K562 (cell line): ENCODE data around the gene ADCY1. TPM values are rescaled to one million over a fixed set of nuclear protein-coding genes. Genes with fewer than 3 reads are reported as not detected.

Source experiments
- ATAC-seq: fragments of 200-7000 bp; cut with Tn5 transposase; 3 replicates; pipeline ENCODE4 v1.9.1; 2020; ENCODE audit warnings: moderate library complexity
- BruUV-seq: library from RNA; stranded (reverse); fragments of 400-500 nt; replicated peaks from 2 replicates; lab custom pipeline; 2021; lab: Mats Ljungman, UMichigan
- CTCF ChIA-PET: fragments of 300-600 bp; formaldehyde crosslinking; extraction: SDS; loops from one replicate; lab custom pipeline; 2021; ENCODE audit warnings: low intra/inter-chr PET ratio; lab: Yijun Ruan, JAX
- POLR2A ChIA-PET: fragments of 300-600, 350-650 bp; sonication (Branson Sonifier 250); formaldehyde crosslinking; extraction: SDS; loops from one replicate; lab custom pipeline; 2021; ENCODE audit warnings: antibody characterized with exemption, inconsistent platforms; lab: Yijun Ruan, JAX
- DNase-seq, 4 experiments: peaks; one replicate each; pipeline versions ENCODE4 v3.0.0 to v3.0.0-alpha.2; 2011 to 2018; ENCODE audit warnings: low spot score in 3 of 4, mixed read lengths in 3 of 4; ENCODE audit errors: extremely low read depth in 1 of 4
- FAIRE-seq: peaks from 2 replicates; lab custom pipeline; 2011; peaks lifted over from hg19 to GRCh38; lab: Jason Lieb, UNC
- H2AFZ ChIP-seq: 2 replicates; pipeline ENCODE4 v1.6.0; 2011; ENCODE audit warnings: low read depth, low read length, control low read depth, inconsistent platforms
- H3K27ac ChIP-seq: fragments of 200-600 bp; 3 replicates; pipeline ENCODE4 v1.8.0; 2011; ENCODE audit warnings: low read depth, mild to moderate bottlenecking, control low read depth, inconsistent platforms, low read length, moderate library complexity, mixed read lengths; ENCODE audit errors: extremely low read depth
- H3K27me3 ChIP-seq, 2 experiments: fragments of 300-600 bp in 1 of 2; 2 replicates in 1 of 2; 3 replicates in 1 of 2; pipeline versions ENCODE4 v1.6.0 to v1.8.0; 2011; ENCODE audit warnings: inconsistent platforms in 2 of 2, low read length in 2 of 2, mild to moderate bottlenecking in 1 of 2, mixed read lengths in 1 of 2, moderate library complexity in 1 of 2; ENCODE audit not compliant: control insufficient read depth in 2 of 2, insufficient read depth in 2 of 2
- H3K36me3 ChIP-seq: fragments of 300-600 bp; 3 replicates; pipeline ENCODE4 v1.8.0; 2011; ENCODE audit warnings: mild to moderate bottlenecking, low read length, inconsistent platforms; ENCODE audit not compliant: control insufficient read depth, insufficient read depth
- H3K4me1 ChIP-seq, 2 experiments: fragments of 200-600 bp in 1 of 2; replicated peaks in 1 of 2; 2 replicates in 1 of 2; 3 replicates in 1 of 2; pipeline versions ENCODE4 v1.5.1 to v1.8.0; 2011; ENCODE audit warnings: inconsistent platforms in 2 of 2, low read length in 2 of 2, mild to moderate bottlenecking in 1 of 2, mixed read lengths in 1 of 2, moderate library complexity in 1 of 2; ENCODE audit not compliant: control insufficient read depth in 2 of 2, insufficient read depth in 2 of 2
- H3K4me2 ChIP-seq: 2 replicates; pipeline ENCODE4 v1.6.1; 2011; ENCODE audit warnings: low read length, control low read depth, inconsistent platforms, mixed read lengths; ENCODE audit not compliant: insufficient read depth
- H3K4me3 ChIP-seq: fragments of 200-600 bp; sonication (generic), shearing (Covaris generic); 2 replicates; pipeline ENCODE4 v1.5.1; 2016; ENCODE audit warnings: control low read depth, inconsistent platforms
- H3K79me2 ChIP-seq: fragments of 200-600 bp; 3 replicates; pipeline ENCODE4 v1.8.0; 2011; ENCODE audit warnings: low read length, inconsistent platforms; ENCODE audit not compliant: control insufficient read depth, insufficient read depth
- H3K9ac ChIP-seq, 2 experiments: 2 replicates each; pipeline versions ENCODE4 v1.6.0 to v1.6.1; 2011; ENCODE audit warnings: low read depth in 2 of 2, low read length in 2 of 2, control low read depth in 1 of 2, inconsistent platforms in 1 of 2, mild to moderate bottlenecking in 1 of 2, mixed read lengths in 1 of 2; ENCODE audit not compliant: insufficient read depth in 1 of 2
- H3K9me1 ChIP-seq: one replicate; pipeline ENCODE4 v1.6.0; 2011; ENCODE audit warnings: inconsistent platforms, mild to moderate bottlenecking, low read length, moderate library complexity; ENCODE audit not compliant: control insufficient read depth, insufficient read depth
- H3K9me3 ChIP-seq: replicated peaks from 2 replicates; pipeline ENCODE4 v1.5.1; 2011; ENCODE audit warnings: low read depth, low read length, inconsistent platforms; ENCODE audit not compliant: control insufficient read depth, insufficient read depth
- H4K20me1 ChIP-seq: replicated peaks from 2 replicates; pipeline ENCODE4 v1.6.1; 2011; ENCODE audit warnings: low read length, inconsistent platforms, mixed read lengths; ENCODE audit not compliant: control insufficient read depth, insufficient read depth
- THRAP3 ChIP-seq: fragments of 450-650 bp; IDR thresholded peaks from 2 replicates; pipeline ENCODE4 v1.6.1; 2016; ENCODE audit warnings: mild to moderate bottlenecking, inconsistent platforms, borderline replicate concordance
- ZNF766 ChIP-seq: fragments of 200-800 bp; sonication (Bioruptor generic); conservative IDR thresholded peaks from 2 replicates; pipeline ENCODE4 v1.6.1; 2016; ENCODE audit warnings: missing genetic modification characterization, missing compliant biosample characterization
- WGBS: fragments of 100-300 bp; shearing (Covaris generic); methylation state at CpG from one replicate; pipeline ENCODE4 v1.1.6; 2016; ENCODE audit warnings: low coverage, mixed read lengths; ENCODE audit not compliant: insufficient coverage; ENCODE audit errors: missing lambda C conversion rate; 5-methylcytosine and 5-hydroxymethylcytosine counted together
- in situ Hi-C: fragments of 300-500 bp; cut with MboI; formaldehyde crosslinking; loops from 4 replicates; pipeline ENCODE4 v1.15.0; 2018; ENCODE audit warnings: inconsistent platforms, mixed read lengths
- intact Hi-C: fragments of 100-400 bp; cut with micrococcal nuclease; formaldehyde crosslinking; loops from 2 replicates; pipeline ENCODE4 v1.14.2; 2022
- polyA plus RNA-seq, 8 experiments: library from polyadenylated mRNA; depleted of rRNA in 4 of 8; stranded (reverse) in 5 of 8; unstranded in 3 of 8; fragments of >200 nt; fragmentation: Nextera tagmentation in 2 of 8; fragmentation: Illumina TruSeq in 1 of 8; extraction: Ambion mirVana in 2 of 8; extraction: Trizol in 1 of 8; gene quantifications; 2 replicates each; pipeline versions ENCODE4 v1.2.1 to v1.2.3, GENCODE V29; 2011 to 2014; ENCODE audit warnings: inconsistent platforms in 1 of 8, missing spikeins in 1 of 8
- total RNA-seq, 7 experiments: library from RNA; depleted of rRNA in 6 of 7; stranded (reverse); fragments of >200 nt in 6 of 7; fragmentation: Illumina TruSeq in 2 of 7; extraction: Trizol in 2 of 7; gene quantifications; 2 replicates each; pipeline versions ENCODE4 v1.2.1 to v1.2.3, GENCODE V29; 2011 to 2021; ENCODE audit warnings: low replicate concordance in 1 of 7
- TF ChIP-seq, protein P1 (sequence below), 3 experiments: IDR thresholded peaks in 2 of 3; conservative IDR thresholded peaks in 1 of 3; 2 replicates each; pipeline ENCODE4 v1.5.1; 2011 to 2012; ENCODE audit warnings: low read length in 3 of 3, mild to moderate bottlenecking in 3 of 3, control low read depth in 2 of 3, improper control_type of control experiment in 1 of 3, inconsistent platforms in 1 of 3, low read depth in 1 of 3, mixed read lengths in 1 of 3, moderate library complexity in 1 of 3; ENCODE audit not compliant: insufficient read depth in 2 of 3

ADCY1 gene
- total and polyA plus RNA-seq, 9 of the 15 experiments (the other 6 are each of a cell fraction or from before 2014, with no cell fraction given), result under 0.01 to 0.18 (median 0.10) TPM; not detected in 4

DNA sequence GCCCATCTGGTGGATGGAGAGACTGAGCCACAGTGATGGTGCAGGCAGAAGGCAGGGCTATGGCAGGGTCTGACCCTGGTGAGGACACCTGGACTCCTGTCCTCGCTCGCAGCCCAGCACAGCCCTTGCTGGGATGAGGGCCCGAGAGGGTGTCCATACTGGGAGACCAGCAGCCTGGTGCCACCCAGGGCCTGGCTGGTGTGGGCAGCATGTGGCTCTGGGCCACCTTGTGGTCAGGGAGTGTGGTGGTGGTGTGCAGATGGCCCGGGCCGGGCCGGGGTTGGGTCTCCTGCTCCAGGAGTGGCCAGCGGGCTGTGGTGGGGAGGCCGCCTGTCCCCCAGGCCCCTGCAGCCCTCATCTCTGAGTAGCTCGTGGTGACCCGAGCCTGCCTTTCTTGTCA, 14.9 kb downstream of the ADCY1 start:
- no peaks in the 10 kb centered on the region for H3K79me2 ChIP-seq
- DNase-seq, result no peak
- intact Hi-C loops, result no loop called here
- FAIRE-seq, result no peak
- ChIA-PET CTCF (no interaction called here), POLR2A (interaction anchor here (0.7 kb wide), 2 partner anchors 10 to 97 kb away, joined by 3 to 4 read pairs; no protein-coding TSS in a partner anchor)
- H3K27ac ChIP-seq, result no peak overlapping the region
- no peak overlapping the region for H3K9ac ChIP-seq
- 0% methylated on average over 5 of the region's 10 CpGs for WGBS
- no TSS peak for BruUV-seq
- H4K20me1 ChIP-seq, result no peaks in the 10 kb centered on the region; the same call in 1 of the 2 replicates
- no peak overlapping the region for H3K4me2 ChIP-seq
- no peaks in the 10 kb centered on the region for H3K4me1 ChIP-seq
- ATAC-seq, result 0 out of 3 replicates have a peak, but pooled peaks have one; percentile 25
- no peaks in the 10 kb centered on the region for H3K9me1 ChIP-seq
- in situ Hi-C loops, result no loop called here
- H3K9me3 ChIP-seq, result no peaks in the 10 kb centered on the region
- TF ChIP-seq THRAP3, result no peak
- no peak for TF ChIP-seq ZNF766 (CRISPR knock-in tag)
- TF ChIP-seq, protein P1, sequence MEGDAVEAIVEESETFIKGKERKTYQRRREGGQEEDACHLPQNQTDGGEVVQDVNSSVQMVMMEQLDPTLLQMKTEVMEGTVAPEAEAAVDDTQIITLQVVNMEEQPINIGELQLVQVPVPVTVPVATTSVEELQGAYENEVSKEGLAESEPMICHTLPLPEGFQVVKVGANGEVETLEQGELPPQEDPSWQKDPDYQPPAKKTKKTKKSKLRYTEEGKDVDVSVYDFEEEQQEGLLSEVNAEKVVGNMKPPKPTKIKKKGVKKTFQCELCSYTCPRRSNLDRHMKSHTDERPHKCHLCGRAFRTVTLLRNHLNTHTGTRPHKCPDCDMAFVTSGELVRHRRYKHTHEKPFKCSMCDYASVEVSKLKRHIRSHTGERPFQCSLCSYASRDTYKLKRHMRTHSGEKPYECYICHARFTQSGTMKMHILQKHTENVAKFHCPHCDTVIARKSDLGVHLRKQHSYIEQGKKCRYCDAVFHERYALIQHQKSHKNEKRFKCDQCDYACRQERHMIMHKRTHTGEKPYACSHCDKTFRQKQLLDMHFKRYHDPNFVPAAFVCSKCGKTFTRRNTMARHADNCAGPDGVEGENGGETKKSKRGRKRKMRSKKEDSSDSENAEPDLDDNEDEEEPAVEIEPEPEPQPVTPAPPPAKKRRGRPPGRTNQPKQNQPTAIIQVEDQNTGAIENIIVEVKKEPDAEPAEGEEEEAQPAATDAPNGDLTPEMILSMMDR (IDR thresholded peaks at IDR 0.05 in 2 of 3, conservative IDR thresholded peaks at IDR 0.05 in 1 of 3; ENCODE audit: insufficient read depth in 2 of 3, low read depth in 1 of 3, low read length in 3 of 3), result 0 out of 6 replicates have a peak, but pooled peaks of 1 of the 3 experiments have one; percentile 6
- peaks cover 3 to 49% of the 10 kb centered on the region in 2 experiments; a peak in 4 of 5 replicates for H3K27me3 ChIP-seq
- H3K4me3 ChIP-seq, result no peak overlapping the region
- H3K36me3 ChIP-seq, result no peaks in the 10 kb centered on the region
- H2AFZ ChIP-seq, result no peak overlapping the region
